ENCODE measurements around the gene HES6. TPM values are rescaled to one million over a fixed set of nuclear protein-coding genes. Genes with fewer than 3 reads are reported as not detected.
A peak's percentile ranks its signal among the peaks of the same experiment; 100 is the strongest.

HES6 gene
- total and polyA plus RNA-seq, 2 of the 8 experiments (the other 6 are each of a cell fraction or from before 2014, with no cell fraction given): 32.6 to 36.3 TPM

DNA sequence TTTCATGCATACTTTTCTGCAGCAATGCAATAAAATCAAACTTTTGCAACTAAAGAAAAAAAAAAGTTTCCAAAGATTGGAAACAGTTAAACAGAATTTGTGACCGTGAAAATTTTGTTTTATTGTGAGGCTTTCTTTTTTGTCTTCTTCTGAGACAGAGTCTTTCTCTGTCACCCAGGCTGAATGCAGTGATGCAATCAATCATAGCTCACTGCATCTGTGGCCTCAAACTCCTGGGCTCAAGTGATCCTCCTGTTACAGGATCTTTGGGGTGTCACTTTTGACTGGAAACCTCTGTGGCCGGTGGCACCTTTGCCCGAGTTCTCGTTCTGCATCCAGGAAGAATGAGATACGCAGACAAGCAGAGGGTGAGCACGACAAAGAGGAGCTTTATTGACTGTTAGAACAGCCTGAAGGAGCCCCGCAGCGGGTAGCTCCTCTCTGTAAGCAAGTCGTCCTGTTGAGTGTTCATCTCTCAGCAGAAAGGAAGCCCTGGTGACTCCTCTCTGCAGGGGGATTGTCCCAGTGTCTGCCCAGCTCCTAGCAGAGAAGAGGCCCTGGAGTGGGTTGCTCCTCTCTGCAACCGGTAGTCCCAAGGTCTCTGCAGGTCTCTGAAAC, 19.5 kb downstream of the HES6 start:
- Histone ChIP-seq H3K9ac (replicated peaks in 1 of 4; ENCODE audit: extremely low read depth in 1 of 4, low read depth in 3 of 4, low read length in 3 of 4) (no peak overlapping the region), H3K4me1 (replicated peaks in 1 of 4; ENCODE audit: control insufficient read depth in 3 of 4, insufficient read depth in 4 of 4, low read length in 3 of 4) (peaks cover 0 to 4% (median 3%) of the 10 kb centered on the region in 4 experiments; a peak in 5 of 7 replicates), H2AFZ (ENCODE audit: low read length) (0 out of 2 replicates have a peak overlapping the region, but pooled peaks have one; percentile 9), H3K79me2 (ENCODE audit: control insufficient read depth in 1 of 2, insufficient read depth in 2 of 2, low read length in 2 of 2) (no peaks in the 10 kb centered on the region), H3K27ac (ENCODE audit: low read depth, low read length) (no peak overlapping the region), H2BK20ac (ENCODE audit: low read length) (no peak overlapping the region), H3K18ac (ENCODE audit: extremely low read depth, low read length) (no peak overlapping the region; the same call in 1 of the 2 replicates), H4K5ac (ENCODE audit: insufficient read length, low read depth, low read length) (no peak overlapping the region), H4K8ac (ENCODE audit: extremely low read depth, insufficient read depth, low read length) (no peak overlapping the region), H2BK12ac (ENCODE audit: low read depth, low read length) (no peak overlapping the region), H4K20me1 (replicated peaks in 1 of 2; ENCODE audit: control insufficient read depth in 1 of 2, insufficient read depth in 2 of 2, low read length in 2 of 2) (no peaks in the 10 kb centered on the region), H3K56ac (replicated peaks; ENCODE audit: insufficient read length, low read depth, low read length) (no peak overlapping the region), H3K23me2 (ENCODE audit: low read depth, low read length) (no peaks in the 10 kb centered on the region), H2BK5ac (ENCODE audit: low read depth, low read length) (no peak overlapping the region), H3K14ac (ENCODE audit: insufficient read length) (no peak overlapping the region), H3K4me2 (ENCODE audit: insufficient read depth in 1 of 2, low read depth in 2 of 2, low read length in 2 of 2) (no peak overlapping the region), H3K23ac (ENCODE audit: insufficient read length) (no peak overlapping the region), H3K27me3 (replicated peaks in 1 of 4; ENCODE audit: control insufficient read depth in 3 of 4, extremely low read depth in 1 of 4, insufficient read depth in 3 of 4, low read length in 3 of 4) (no peaks in the 10 kb centered on the region), H3K4ac (replicated peaks; ENCODE audit: insufficient read length, low read depth, low read length) (no peak overlapping the region), H3K36me3 (ENCODE audit: control insufficient read depth in 2 of 4, insufficient read depth in 4 of 4, low read length in 3 of 4) (no peaks in the 10 kb centered on the region), H3K9me3 (ENCODE audit: insufficient read depth in 2 of 2, low read depth in 1 of 2, low read length in 1 of 2) (no peaks in the 10 kb centered on the region; a peak in 1 of 4 replicates), H2BK15ac (ENCODE audit: low read length) (no peak overlapping the region), H3K4me3 (ENCODE audit: extremely low read depth in 1 of 4, insufficient read depth in 2 of 4, low read depth in 3 of 4, low read length in 4 of 4) (no peak overlapping the region), H4K91ac (replicated peaks; ENCODE audit: insufficient read length, low read length) (no peak overlapping the region), H2BK120ac (replicated peaks; ENCODE audit: low read depth, low read length) (no peak overlapping the region), H3K79me1 (ENCODE audit: low read depth, low read length) (no peaks in the 10 kb centered on the region), H2AK5ac (ENCODE audit: low read depth, low read length) (no peak overlapping the region)
- POLR2A ChIA-PET (ENCODE audit: partially characterized antibody): interaction anchor here (0.8 to 1.3 kb wide), 2 partner anchors 16 to 17 kb away, joined by 4 to 5 read pairs; no protein-coding TSS in a partner anchor
- TF ChIP-seq, protein P1, sequence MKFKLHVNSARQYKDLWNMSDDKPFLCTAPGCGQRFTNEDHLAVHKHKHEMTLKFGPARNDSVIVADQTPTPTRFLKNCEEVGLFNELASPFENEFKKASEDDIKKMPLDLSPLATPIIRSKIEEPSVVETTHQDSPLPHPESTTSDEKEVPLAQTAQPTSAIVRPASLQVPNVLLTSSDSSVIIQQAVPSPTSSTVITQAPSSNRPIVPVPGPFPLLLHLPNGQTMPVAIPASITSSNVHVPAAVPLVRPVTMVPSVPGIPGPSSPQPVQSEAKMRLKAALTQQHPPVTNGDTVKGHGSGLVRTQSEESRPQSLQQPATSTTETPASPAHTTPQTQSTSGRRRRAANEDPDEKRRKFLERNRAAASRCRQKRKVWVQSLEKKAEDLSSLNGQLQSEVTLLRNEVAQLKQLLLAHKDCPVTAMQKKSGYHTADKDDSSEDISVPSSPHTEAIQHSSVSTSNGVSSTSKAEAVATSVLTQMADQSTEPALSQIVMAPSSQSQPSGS (IDR thresholded peaks at IDR 0.05; ENCODE audit: low read length): no peak
- TF ChIP-seq NANOG (IDR thresholded peaks at IDR 0.05; ENCODE audit: insufficient read depth, low read depth, low read length, poor library complexity, severe bottlenecking): no peak
- TF ChIP-seq JUND (IDR thresholded peaks at IDR 0.05; ENCODE audit: low read length): no peak
- no peak for TF ChIP-seq NRF1 (IDR thresholded peaks at IDR 0.05; ENCODE audit: low read depth, low read length)
- DNase-seq (ENCODE audit: low read depth in 1 of 2, low spot score in 2 of 2): no peak
- 89% methylated on average over 10 of the region's 10 CpGs; no CpG with 5 or more reads in 1 of the 2 experiments for WGBS, 2 experiments (ENCODE audit: extremely low coverage in 1 of 2, insufficient coverage in 1 of 2, insufficient read length in 1 of 2, insufficient replicate concordance in 2 of 2, low coverage in 1 of 2, low lambda C conversion rate in 2 of 2, missing lambda C conversion rate in 1 of 2)
- CTCF ChIA-PET (ENCODE audit: partially characterized antibody): interaction anchor here (0.6 to 1.6 kb wide), 3 partner anchors 36 to 80 kb away, joined by 3 to 5 read pairs (median 3); no protein-coding TSS in a partner anchor
- FAIRE-seq: no peak
